Measurements from ENCODE around the gene HS2ST1. TPM values are rescaled to one million over a fixed set of nuclear protein-coding genes. Genes with fewer than 3 reads are reported as not detected.

Gene HS2ST1
- total and polyA plus RNA-seq, 7 donors: 2.4 to 13.7 (median 10.0) TPM

GRCh38 chr1:87108228-87108627 is 193.8 kb downstream of the HS2ST1 start:
- DNase-seq: no peak

GRCh38 chr1:87108814-87109411 is 194.5 kb downstream of the HS2ST1 start:
- Histone ChIP-seq H3K4me1 (no peaks in the 10 kb centered on the region), H3K27me3 (no peaks in the 10 kb centered on the region), H3K9me3 (no peaks in the 10 kb centered on the region), H3K27ac (no peak overlapping the region), H3K36me3 (no peaks in the 10 kb centered on the region), H3K4me3 (no peak overlapping the region)
- TF ChIP-seq POLR2AphosphoS5 (IDR thresholded peaks at IDR 0.05) (no peak), CTCF (IDR thresholded peaks at IDR 0.05) (no peak), EP300 (IDR thresholded peaks at IDR 0.05) (no peak), POLR2A (IDR thresholded peaks at IDR 0.05) (no peak)
- WGBS, 2 donors: 93 to 96% methylated on average over 1 of the region's 1 CpG
- DNase-seq: no peak
- intact Hi-C loops (cut with DNase I): no loop called here

More at GRCh38 chr1:87108228-87108627, 193.8 kb downstream of the HS2ST1 start:
- H3K27ac ChIP-seq: no peak overlapping the region
- no peaks in the 10 kb centered on the region for H3K27me3 ChIP-seq
- H3K4me3 ChIP-seq: no peak overlapping the region
- 70 to 74% methylated on average over 1 of the region's 1 CpG for WGBS, 2 donors
- no peak for TF ChIP-seq CTCF (IDR thresholded peaks at IDR 0.05)
- no peak for TF ChIP-seq EP300 (IDR thresholded peaks at IDR 0.05)
- no peak for TF ChIP-seq POLR2AphosphoS5 (IDR thresholded peaks at IDR 0.05)
- TF ChIP-seq POLR2A (IDR thresholded peaks at IDR 0.05): no peak
- no peaks in the 10 kb centered on the region for H3K4me1 ChIP-seq
- H3K36me3 ChIP-seq: no peaks in the 10 kb centered on the region
- intact Hi-C loops (cut with DNase I): no loop called here
- H3K9me3 ChIP-seq: no peaks in the 10 kb centered on the region

- Histone ChIP-seq H3K9me3 (no peaks in the 10 kb centered on the region), H3K27ac (no peak overlapping the region), H3K4me1 (no peaks in the 10 kb centered on the region), H3K4me3 (no peak overlapping the region), H3K27me3 (no peaks in the 10 kb centered on the region), H3K36me3 (no peaks in the 10 kb centered on the region)
- intact Hi-C loops (cut with DNase I): no loop called here
- WGBS, 2 donors: 34 to 66% methylated on average over 5 of the region's 5 CpGs
- no peak for TF ChIP-seq CTCF (IDR thresholded peaks at IDR 0.05)
- no peak for TF ChIP-seq POLR2AphosphoS5 (IDR thresholded peaks at IDR 0.05)
- TF ChIP-seq EP300 (IDR thresholded peaks at IDR 0.05): no peak
- no peak for TF ChIP-seq POLR2A (IDR thresholded peaks at IDR 0.05)
- no peak for DNase-seq
These were observed 197.4 kb downstream of the HS2ST1 start for GRCh38 chr1:87111659-87112371.

GRCh38 chr1:87113313-87113712 is 198.9 kb downstream of the HS2ST1 start:
- WGBS, 2 donors: 85 to 91% methylated on average over 5 of the region's 5 CpGs
- Histone ChIP-seq H3K27ac (no peak overlapping the region), H3K9me3 (no peaks in the 10 kb centered on the region), H3K4me3 (no peak overlapping the region), H3K4me1 (no peaks in the 10 kb centered on the region), H3K36me3 (no peaks in the 10 kb centered on the region), H3K27me3 (no peaks in the 10 kb centered on the region)
- intact Hi-C loops (cut with DNase I): no loop called here
- no peak for DNase-seq
- TF ChIP-seq EP300 (IDR thresholded peaks at IDR 0.05): no peak
- no peak for TF ChIP-seq CTCF (IDR thresholded peaks at IDR 0.05)
- TF ChIP-seq POLR2A (IDR thresholded peaks at IDR 0.05): no peak
- no peak for TF ChIP-seq POLR2AphosphoS5 (IDR thresholded peaks at IDR 0.05)

Data from sigmoid colon (tissue), 7 donors.